ENCODE measurements around the gene EXOC5. TPM values are rescaled to one million over a fixed set of nuclear protein-coding genes. Genes with fewer than 3 reads are reported as not detected.
"Not testable (repeated sequence)": the region's sequence is repeated elsewhere in the genome, so short reads cannot be mapped to it uniquely, and the experiment has no call there.

Gene EXOC5
- total RNA-seq, 1 donor from 2014 or later, result 98.4 TPM

DNA sequence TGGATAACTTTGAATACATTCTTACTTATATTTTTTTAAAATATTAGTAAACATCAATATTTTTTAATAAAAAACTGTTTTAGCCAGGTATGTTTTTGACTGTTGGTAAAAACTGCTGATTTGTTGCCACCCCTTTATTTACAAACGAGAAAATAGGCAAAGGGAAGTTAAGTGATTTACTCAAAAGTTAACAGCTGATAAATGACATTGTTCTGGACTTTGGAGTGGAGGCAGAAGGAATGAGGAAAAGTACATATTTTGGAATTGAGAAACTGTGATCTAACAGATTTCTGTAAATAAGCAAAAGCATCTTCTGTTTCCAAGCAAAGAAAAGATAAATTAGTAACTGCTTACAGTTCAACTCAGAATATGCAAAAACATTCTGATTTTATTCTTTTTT, 4.5 kb upstream of the EXOC5 start:
- Mint-ChIP-seq H3K36me3 (ENCODE audit: low read depth) (peaks cover 3% of the 10 kb centered on the region), H3K4me1 (peaks cover 29% of the 10 kb centered on the region), H3K27me3 (ENCODE audit: low read depth) (no peaks in the 10 kb centered on the region), H3K9me3 (no peaks in the 10 kb centered on the region), H3K4me3 (no peak overlapping the region), H3K27ac (ENCODE audit: unreplicated experiment) (no peak overlapping the region)
- DNase-seq (ENCODE audit: low read depth, low spot score), result no peak
- TF ChIP-seq, protein P1, sequence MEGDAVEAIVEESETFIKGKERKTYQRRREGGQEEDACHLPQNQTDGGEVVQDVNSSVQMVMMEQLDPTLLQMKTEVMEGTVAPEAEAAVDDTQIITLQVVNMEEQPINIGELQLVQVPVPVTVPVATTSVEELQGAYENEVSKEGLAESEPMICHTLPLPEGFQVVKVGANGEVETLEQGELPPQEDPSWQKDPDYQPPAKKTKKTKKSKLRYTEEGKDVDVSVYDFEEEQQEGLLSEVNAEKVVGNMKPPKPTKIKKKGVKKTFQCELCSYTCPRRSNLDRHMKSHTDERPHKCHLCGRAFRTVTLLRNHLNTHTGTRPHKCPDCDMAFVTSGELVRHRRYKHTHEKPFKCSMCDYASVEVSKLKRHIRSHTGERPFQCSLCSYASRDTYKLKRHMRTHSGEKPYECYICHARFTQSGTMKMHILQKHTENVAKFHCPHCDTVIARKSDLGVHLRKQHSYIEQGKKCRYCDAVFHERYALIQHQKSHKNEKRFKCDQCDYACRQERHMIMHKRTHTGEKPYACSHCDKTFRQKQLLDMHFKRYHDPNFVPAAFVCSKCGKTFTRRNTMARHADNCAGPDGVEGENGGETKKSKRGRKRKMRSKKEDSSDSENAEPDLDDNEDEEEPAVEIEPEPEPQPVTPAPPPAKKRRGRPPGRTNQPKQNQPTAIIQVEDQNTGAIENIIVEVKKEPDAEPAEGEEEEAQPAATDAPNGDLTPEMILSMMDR (conservative IDR thresholded peaks at IDR 0.05), result no peak

DNA sequence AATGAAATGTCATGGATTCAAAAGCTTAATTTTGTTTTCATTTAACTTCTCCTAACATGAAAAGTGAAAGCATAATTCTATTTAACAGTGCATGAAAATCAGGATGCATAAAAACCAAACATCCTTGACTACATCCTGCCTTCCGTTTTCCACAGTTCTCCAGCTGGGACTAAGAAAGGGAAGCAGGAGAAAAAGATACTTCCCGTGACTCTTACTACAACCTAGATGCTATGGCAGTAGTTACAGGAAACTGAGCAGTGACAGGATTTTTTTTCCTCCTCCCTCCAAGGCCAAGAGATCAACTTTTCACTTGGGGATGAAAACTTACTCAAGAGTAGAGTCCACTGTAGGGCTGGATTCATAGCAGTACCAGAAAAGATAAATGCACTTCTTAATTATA, 2.6 kb downstream of the EXOC5 start:
- peak overlapping the region; percentile 58 for H3K4me3 Mint-ChIP-seq
- H3K9me3 Mint-ChIP-seq, result no peaks in the 10 kb centered on the region
- no peak overlapping the region for H3K27ac Mint-ChIP-seq (ENCODE audit: unreplicated experiment)
- peaks cover 5% of the 10 kb centered on the region for H3K36me3 Mint-ChIP-seq (ENCODE audit: low read depth)
- no peaks in the 10 kb centered on the region for H3K27me3 Mint-ChIP-seq (ENCODE audit: low read depth)
- peaks cover 50% of the 10 kb centered on the region for H3K4me1 Mint-ChIP-seq
- DNase-seq (ENCODE audit: low read depth, low spot score), result no peak
- TF ChIP-seq, protein P1 (conservative IDR thresholded peaks at IDR 0.05), result no peak

DNA sequence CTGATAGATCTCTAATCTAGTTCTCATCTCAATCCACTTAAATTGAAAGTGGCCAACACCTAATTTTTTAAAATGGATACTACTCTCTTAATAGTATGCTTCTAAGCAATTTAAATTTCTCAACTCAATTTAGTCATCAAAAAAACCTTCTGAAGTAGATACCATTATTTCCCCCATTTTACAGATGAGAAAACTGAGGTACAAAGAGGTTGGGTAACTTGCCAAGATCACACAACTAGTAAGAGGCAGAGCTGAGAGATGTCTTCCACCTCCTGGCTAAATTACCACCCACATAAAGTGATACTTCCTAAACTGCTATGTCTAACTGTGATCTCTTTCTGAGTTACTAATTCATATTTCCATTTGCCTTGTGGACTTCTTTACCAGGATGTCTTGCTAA, 6.6 kb downstream of the EXOC5 start:
- no peak for DNase-seq (ENCODE audit: low read depth, low spot score)
- Mint-ChIP-seq H3K27me3 (ENCODE audit: low read depth) (no peaks in the 10 kb centered on the region), H3K4me1 (peaks cover 25% of the 10 kb centered on the region), H3K36me3 (ENCODE audit: low read depth) (peaks cover 15% of the 10 kb centered on the region), H3K9me3 (no peaks in the 10 kb centered on the region), H3K27ac (ENCODE audit: unreplicated experiment) (no peak overlapping the region), H3K4me3 (no peak overlapping the region)
- TF ChIP-seq, protein P1 (conservative IDR thresholded peaks at IDR 0.05), result no peak

DNA sequence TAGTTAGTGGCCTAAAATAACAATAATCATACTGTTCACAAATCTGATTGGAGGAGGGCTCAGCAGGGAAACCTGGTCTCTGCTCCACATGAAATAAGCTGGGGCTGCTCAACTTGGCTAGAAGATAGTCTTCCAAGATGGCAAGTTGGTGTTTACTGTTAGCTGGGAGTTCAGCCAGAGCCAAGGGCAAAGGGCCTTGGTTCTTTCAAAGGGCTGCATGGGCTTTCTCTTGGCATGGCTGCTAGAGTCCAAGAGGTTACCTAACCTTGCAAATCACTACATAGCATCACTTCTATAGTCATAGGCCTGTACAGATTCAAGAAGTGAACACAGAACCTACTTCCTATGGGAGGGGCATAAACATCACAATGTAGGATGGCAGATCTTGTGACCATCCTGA, 7.1 kb downstream of the EXOC5 start:
- TF ChIP-seq, protein P1 (conservative IDR thresholded peaks at IDR 0.05), result no peak
- DNase-seq (ENCODE audit: low read depth, low spot score), result no peak
- H3K4me3 Mint-ChIP-seq, result no peak overlapping the region
- H3K27me3 Mint-ChIP-seq (ENCODE audit: low read depth), result no peaks in the 10 kb centered on the region
- no peaks in the 10 kb centered on the region for H3K9me3 Mint-ChIP-seq
- H3K27ac Mint-ChIP-seq (ENCODE audit: unreplicated experiment), result no peak overlapping the region
- H3K4me1 Mint-ChIP-seq, result peaks cover 20% of the 10 kb centered on the region
- H3K36me3 Mint-ChIP-seq (ENCODE audit: low read depth), result peaks cover 18% of the 10 kb centered on the region

DNA sequence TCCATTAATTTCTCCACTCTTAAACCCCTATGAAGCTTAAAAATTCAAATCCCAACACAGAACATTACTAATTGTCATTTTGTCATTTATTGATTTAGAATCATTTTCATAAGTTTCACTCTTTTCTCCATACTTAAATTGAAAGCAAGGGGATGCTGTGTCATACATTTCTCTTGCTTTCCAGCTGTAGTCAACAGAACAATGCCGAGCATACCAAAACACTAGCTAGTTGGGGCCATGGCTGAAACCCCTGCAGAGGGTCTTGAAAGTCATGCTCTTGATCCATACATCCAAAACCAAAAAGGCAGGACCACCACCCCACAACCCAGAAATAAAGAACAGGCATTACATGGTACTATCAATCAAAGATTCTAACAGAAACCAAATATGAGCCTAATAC, 9.0 kb downstream of the EXOC5 start:
- H3K27me3 Mint-ChIP-seq (ENCODE audit: low read depth), result no peaks in the 10 kb centered on the region
- no peak for DNase-seq (ENCODE audit: low read depth, low spot score)
- H3K9me3 Mint-ChIP-seq, result no peaks in the 10 kb centered on the region
- H3K36me3 Mint-ChIP-seq (ENCODE audit: low read depth), result peaks cover 18% of the 10 kb centered on the region
- H3K27ac Mint-ChIP-seq (ENCODE audit: unreplicated experiment), result no peak overlapping the region
- TF ChIP-seq, protein P1 (conservative IDR thresholded peaks at IDR 0.05), result no peak
- peaks cover 8% of the 10 kb centered on the region for H3K4me1 Mint-ChIP-seq
- H3K4me3 Mint-ChIP-seq, result no peak overlapping the region

DNA sequence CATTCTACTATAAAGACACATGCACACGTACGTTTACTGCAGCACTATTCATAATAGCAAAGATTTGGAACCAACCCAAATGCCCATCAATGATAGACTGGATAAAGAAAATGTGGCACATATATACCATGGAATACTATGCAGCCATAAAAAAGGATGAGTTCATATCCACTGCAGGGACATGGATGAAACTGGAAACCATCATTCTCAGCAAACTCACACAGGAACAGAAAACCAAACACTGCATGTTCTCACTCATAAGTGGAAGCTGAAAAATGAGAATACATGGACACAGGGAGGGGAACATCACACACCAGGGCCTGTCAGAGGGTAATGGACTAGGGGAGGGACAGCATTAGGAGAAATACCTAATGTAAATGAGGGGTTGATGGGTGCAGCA, 10.5 kb downstream of the EXOC5 start:
- not testable (repeated sequence) for H3K27me3 Mint-ChIP-seq (ENCODE audit: low read depth); H3K4me1 Mint-ChIP-seq; H3K27ac Mint-ChIP-seq (ENCODE audit: unreplicated experiment); DNase-seq (ENCODE audit: low read depth, low spot score); H3K4me3 Mint-ChIP-seq; H3K9me3 Mint-ChIP-seq
- H3K36me3 Mint-ChIP-seq (ENCODE audit: low read depth), result peaks cover 21% of the 10 kb centered on the region
